Activated CD4-positive, alpha-beta T cell treated with anti-CD3 and anti-CD28 coated beads, Interleukin-2, amount 50 U/mL, for 16 hours (primary cell): ENCODE measurements around the gene TNFRSF1B.

Experiments used
- DNase-seq: peaks from one replicate; pipeline ENCODE4 v3.0.0-alpha.2; 2020

The TNFRSF1B gene

GRCh38 chr1:12158357-12159092 lies 8.3 kb upstream of the TNFRSF1B start:
- no peak for DNase-seq

GRCh38 chr1:12159816-12160215 lies 7.0 kb upstream of the TNFRSF1B start:
- no peak for DNase-seq

- no peak for DNase-seq
Observed at GRCh38 chr1:12161324-12161661, 5.5 kb upstream of the TNFRSF1B start.

- peak; percentile 97 for DNase-seq
Observed at GRCh38 chr1:12161662-12162458, 4.9 kb upstream of the TNFRSF1B start.

- DNase-seq = no peak
Observed at GRCh38 chr1:12162459-12163137, 4.2 kb upstream of the TNFRSF1B start.

- DNase-seq = peak; percentile 85
Observed at GRCh38 chr1:12163210-12163609, 3.6 kb upstream of the TNFRSF1B start.

GRCh38 chr1:12164210-12164609 lies 2.6 kb upstream of the TNFRSF1B start:
- no peak for DNase-seq

GRCh38 chr1:12165342-12165741 lies 1.4 kb upstream of the TNFRSF1B start:
- no peak for DNase-seq

GRCh38 chr1:12167493-12168429 lies 970 bp downstream of the TNFRSF1B start:
- no peak for DNase-seq

GRCh38 chr1:12168451-12169160 lies 1.8 kb downstream of the TNFRSF1B start:
- no peak for DNase-seq

- no peak for DNase-seq
Observed at GRCh38 chr1:12169442-12170135, 2.8 kb downstream of the TNFRSF1B start.

GRCh38 chr1:12170263-12170671 lies 3.5 kb downstream of the TNFRSF1B start:
- DNase-seq = no peak

GRCh38 chr1:12171206-12172041 lies 4.6 kb downstream of the TNFRSF1B start:
- DNase-seq = peak; percentile 61

GRCh38 chr1:12172042-12172851 lies 5.5 kb downstream of the TNFRSF1B start:
- DNase-seq = no peak

- no peak for DNase-seq
Observed at GRCh38 chr1:12173041-12173509, 6.3 kb downstream of the TNFRSF1B start.

- peak; percentile 85 for DNase-seq
Observed at GRCh38 chr1:12173631-12174121, 6.9 kb downstream of the TNFRSF1B start.

GRCh38 chr1:12174924-12175810 lies 8.4 kb downstream of the TNFRSF1B start:
- no peak for DNase-seq
